ENCODE results near the gene VSTM4. TPM values are rescaled to one million over a fixed set of nuclear protein-coding genes. Genes with fewer than 3 reads are reported as not detected.

VSTM4 gene
- total and polyA plus RNA-seq, 4 donors = 1.0 to 3.1 (median 2.0) TPM

DNA sequence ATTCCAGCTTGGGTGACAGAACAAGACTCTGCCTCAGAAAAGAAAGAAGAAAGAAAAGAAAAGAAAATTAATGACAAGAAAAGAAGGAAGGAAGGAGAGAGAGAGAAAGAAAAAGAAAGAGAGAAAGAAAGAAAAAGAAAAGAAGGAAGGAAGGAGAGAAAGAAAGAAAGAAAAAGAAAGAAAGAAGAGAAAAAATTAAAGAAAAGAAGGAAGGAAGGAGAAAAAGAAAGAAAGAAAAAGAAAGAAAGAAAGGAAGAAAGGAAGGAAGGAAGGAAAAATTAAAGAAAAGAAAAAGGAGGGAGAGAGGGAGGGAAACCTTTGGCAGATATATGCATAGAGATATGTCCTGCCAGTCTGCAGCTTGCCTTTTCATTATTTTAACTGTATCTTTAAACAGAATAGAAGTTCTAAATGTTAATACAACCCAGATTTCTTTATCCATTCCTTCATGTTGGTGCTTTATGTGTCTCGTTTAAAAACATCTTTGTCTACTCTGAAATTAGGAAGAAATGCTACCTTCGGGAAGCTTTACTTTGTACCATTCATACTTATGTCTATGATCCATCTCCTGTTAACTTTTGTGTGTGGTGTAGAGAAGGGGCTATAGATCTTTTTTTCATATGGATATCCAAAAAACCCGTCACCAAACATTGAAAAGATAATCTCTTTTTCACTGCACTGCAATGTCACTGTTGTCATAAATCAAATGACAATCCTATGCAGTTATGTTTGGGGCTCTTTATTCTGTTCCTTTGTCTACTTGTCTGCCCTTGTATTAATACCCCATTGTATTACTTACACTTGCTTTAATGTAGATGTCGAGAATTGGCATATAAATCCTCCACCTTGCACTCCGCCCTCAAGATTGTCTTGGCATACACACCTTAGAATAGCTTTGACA, 70.8 kb downstream of the VSTM4 start:
- Histone ChIP-seq H3K27me3 (ENCODE audit: control insufficient read depth in 4 of 4, insufficient read depth in 4 of 4, low read length in 3 of 4) (no peaks in the 10 kb centered on the region), H3K36me3 (ENCODE audit: control insufficient read depth in 4 of 4, insufficient read depth in 3 of 4, low read depth in 1 of 4, low read length in 3 of 4) (no peaks in the 10 kb centered on the region), H3K9ac (ENCODE audit: low read depth in 1 of 2, low read length in 2 of 2) (no peak overlapping the region), H3K4me1 (ENCODE audit: control insufficient read depth in 4 of 4, insufficient read depth in 4 of 4, low read length in 3 of 4) (peaks cover 0 to 2% (median under 1%) of the 10 kb centered on the region in 4 donors), H3K4me3 (ENCODE audit: low read depth in 1 of 3, low read length in 3 of 3) (no peak overlapping the region), H3K9me3 (ENCODE audit: control insufficient read depth in 4 of 4, low read length in 3 of 4) (no peaks in the 10 kb centered on the region), H3K27ac (ENCODE audit: low read depth in 1 of 2, low read length in 2 of 2) (no peak overlapping the region)
- no peak for DNase-seq (ENCODE audit: low spot score)
- WGBS = 91% methylated on average over 5 of the region's 5 CpGs
- TF ChIP-seq HNF4A (conservative IDR thresholded peaks at IDR 0.05) (no peak), JUND (IDR thresholded peaks at IDR 0.05) (no peak), FOXA1 (IDR thresholded peaks at IDR 0.05) (no peak), SP1 (IDR thresholded peaks at IDR 0.05) (no peak), YY1 (IDR thresholded peaks at IDR 0.05) (no peak), GABPA (IDR thresholded peaks at IDR 0.05 in 1 of 2, conservative IDR thresholded peaks at IDR 0.05 in 1 of 2) (no peak)
- TF ChIP-seq, protein P1, sequence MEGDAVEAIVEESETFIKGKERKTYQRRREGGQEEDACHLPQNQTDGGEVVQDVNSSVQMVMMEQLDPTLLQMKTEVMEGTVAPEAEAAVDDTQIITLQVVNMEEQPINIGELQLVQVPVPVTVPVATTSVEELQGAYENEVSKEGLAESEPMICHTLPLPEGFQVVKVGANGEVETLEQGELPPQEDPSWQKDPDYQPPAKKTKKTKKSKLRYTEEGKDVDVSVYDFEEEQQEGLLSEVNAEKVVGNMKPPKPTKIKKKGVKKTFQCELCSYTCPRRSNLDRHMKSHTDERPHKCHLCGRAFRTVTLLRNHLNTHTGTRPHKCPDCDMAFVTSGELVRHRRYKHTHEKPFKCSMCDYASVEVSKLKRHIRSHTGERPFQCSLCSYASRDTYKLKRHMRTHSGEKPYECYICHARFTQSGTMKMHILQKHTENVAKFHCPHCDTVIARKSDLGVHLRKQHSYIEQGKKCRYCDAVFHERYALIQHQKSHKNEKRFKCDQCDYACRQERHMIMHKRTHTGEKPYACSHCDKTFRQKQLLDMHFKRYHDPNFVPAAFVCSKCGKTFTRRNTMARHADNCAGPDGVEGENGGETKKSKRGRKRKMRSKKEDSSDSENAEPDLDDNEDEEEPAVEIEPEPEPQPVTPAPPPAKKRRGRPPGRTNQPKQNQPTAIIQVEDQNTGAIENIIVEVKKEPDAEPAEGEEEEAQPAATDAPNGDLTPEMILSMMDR (IDR thresholded peaks at IDR 0.05; ENCODE audit: low read depth, low read length, missing input control) = no peak
- TF ChIP-seq, protein P2, sequence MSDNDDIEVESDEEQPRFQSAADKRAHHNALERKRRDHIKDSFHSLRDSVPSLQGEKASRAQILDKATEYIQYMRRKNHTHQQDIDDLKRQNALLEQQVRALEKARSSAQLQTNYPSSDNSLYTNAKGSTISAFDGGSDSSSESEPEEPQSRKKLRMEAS (IDR thresholded peaks at IDR 0.05) = no peak

DNA sequence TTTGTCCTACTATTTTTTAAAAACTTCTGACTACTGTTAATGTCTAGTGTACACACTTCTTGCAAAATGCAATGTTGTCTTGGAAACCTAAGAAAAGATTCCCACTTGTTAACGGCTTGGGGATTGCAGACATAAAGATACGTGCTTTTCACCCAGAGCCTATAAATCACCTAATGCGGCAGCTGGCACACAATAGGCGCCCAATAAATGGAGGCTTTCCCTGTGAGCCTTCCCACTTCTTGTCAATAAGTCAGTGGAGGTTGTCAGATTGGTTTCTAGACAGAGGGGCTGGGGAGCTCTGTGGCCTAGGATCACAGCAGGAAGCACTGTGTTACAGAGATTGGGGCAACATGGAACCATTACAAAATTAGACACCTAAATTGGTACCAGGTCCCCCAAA, 74.7 kb downstream of the VSTM4 start:
- Histone ChIP-seq H3K27ac (ENCODE audit: low read depth in 1 of 2, low read length in 2 of 2) (no peak overlapping the region), H3K4me3 (ENCODE audit: low read depth in 1 of 3, low read length in 3 of 3) (no peak overlapping the region), H3K9me3 (ENCODE audit: control insufficient read depth in 4 of 4, low read length in 3 of 4) (no peaks in the 10 kb centered on the region), H3K36me3 (ENCODE audit: control insufficient read depth in 4 of 4, insufficient read depth in 3 of 4, low read depth in 1 of 4, low read length in 3 of 4) (no peaks in the 10 kb centered on the region), H3K27me3 (ENCODE audit: control insufficient read depth in 4 of 4, insufficient read depth in 4 of 4, low read length in 3 of 4) (no peaks in the 10 kb centered on the region), H3K9ac (ENCODE audit: low read depth in 1 of 2, low read length in 2 of 2) (no peak overlapping the region), H3K4me1 (ENCODE audit: control insufficient read depth in 4 of 4, insufficient read depth in 4 of 4, low read length in 3 of 4) (no peaks in the 10 kb centered on the region)
- DNase-seq (ENCODE audit: low spot score) = no peak
- 95% methylated on average over 4 of the region's 4 CpGs for WGBS
- no peak for TF ChIP-seq FOXA1 (IDR thresholded peaks at IDR 0.05)
- TF ChIP-seq, protein P3, sequence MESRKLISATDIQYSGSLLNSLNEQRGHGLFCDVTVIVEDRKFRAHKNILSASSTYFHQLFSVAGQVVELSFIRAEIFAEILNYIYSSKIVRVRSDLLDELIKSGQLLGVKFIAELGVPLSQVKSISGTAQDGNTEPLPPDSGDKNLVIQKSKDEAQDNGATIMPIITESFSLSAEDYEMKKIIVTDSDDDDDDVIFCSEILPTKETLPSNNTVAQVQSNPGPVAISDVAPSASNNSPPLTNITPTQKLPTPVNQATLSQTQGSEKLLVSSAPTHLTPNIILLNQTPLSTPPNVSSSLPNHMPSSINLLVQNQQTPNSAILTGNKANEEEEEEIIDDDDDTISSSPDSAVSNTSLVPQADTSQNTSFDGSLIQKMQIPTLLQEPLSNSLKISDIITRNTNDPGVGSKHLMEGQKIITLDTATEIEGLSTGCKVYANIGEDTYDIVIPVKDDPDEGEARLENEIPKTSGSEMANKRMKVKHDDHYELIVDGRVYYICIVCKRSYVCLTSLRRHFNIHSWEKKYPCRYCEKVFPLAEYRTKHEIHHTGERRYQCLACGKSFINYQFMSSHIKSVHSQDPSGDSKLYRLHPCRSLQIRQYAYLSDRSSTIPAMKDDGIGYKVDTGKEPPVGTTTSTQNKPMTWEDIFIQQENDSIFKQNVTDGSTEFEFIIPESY (IDR thresholded peaks at IDR 0.05) = no peak
- TF ChIP-seq, protein P2 (IDR thresholded peaks at IDR 0.05) = no peak
- TF ChIP-seq GABPA (IDR thresholded peaks at IDR 0.05 in 1 of 2, conservative IDR thresholded peaks at IDR 0.05 in 1 of 2) = no peak
- no peak for TF ChIP-seq FOXA2 (IDR thresholded peaks at IDR 0.05)
- TF ChIP-seq RAD21 (IDR thresholded peaks at IDR 0.05) = no peak
- TF ChIP-seq, protein P4, sequence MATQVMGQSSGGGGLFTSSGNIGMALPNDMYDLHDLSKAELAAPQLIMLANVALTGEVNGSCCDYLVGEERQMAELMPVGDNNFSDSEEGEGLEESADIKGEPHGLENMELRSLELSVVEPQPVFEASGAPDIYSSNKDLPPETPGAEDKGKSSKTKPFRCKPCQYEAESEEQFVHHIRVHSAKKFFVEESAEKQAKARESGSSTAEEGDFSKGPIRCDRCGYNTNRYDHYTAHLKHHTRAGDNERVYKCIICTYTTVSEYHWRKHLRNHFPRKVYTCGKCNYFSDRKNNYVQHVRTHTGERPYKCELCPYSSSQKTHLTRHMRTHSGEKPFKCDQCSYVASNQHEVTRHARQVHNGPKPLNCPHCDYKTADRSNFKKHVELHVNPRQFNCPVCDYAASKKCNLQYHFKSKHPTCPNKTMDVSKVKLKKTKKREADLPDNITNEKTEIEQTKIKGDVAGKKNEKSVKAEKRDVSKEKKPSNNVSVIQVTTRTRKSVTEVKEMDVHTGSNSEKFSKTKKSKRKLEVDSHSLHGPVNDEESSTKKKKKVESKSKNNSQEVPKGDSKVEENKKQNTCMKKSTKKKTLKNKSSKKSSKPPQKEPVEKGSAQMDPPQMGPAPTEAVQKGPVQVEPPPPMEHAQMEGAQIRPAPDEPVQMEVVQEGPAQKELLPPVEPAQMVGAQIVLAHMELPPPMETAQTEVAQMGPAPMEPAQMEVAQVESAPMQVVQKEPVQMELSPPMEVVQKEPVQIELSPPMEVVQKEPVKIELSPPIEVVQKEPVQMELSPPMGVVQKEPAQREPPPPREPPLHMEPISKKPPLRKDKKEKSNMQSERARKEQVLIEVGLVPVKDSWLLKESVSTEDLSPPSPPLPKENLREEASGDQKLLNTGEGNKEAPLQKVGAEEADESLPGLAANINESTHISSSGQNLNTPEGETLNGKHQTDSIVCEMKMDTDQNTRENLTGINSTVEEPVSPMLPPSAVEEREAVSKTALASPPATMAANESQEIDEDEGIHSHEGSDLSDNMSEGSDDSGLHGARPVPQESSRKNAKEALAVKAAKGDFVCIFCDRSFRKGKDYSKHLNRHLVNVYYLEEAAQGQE (IDR thresholded peaks at IDR 0.05) = no peak
- TF ChIP-seq, protein P5, sequence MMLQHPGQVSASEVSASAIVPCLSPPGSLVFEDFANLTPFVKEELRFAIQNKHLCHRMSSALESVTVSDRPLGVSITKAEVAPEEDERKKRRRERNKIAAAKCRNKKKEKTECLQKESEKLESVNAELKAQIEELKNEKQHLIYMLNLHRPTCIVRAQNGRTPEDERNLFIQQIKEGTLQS (IDR thresholded peaks at IDR 0.05) = no peak
- TF ChIP-seq TAF1 (conservative IDR thresholded peaks at IDR 0.05) = no peak
- no peak for TF ChIP-seq HNF4G (IDR thresholded peaks at IDR 0.05)
- no peak for TF ChIP-seq JUND (IDR thresholded peaks at IDR 0.05)
- no peak for TF ChIP-seq NR2F2 (IDR thresholded peaks at IDR 0.05)
- TF ChIP-seq, protein P1 (IDR thresholded peaks at IDR 0.05; ENCODE audit: low read depth, low read length, missing input control) = no peak
- TF ChIP-seq EGR1 (IDR thresholded peaks at IDR 0.05; ENCODE audit: low read depth in 2 of 2) = no peak
- no peak for TF ChIP-seq RXRA (IDR thresholded peaks at IDR 0.05)

Measured in liver (tissue), 9 donors.